GM19043 (cell line): Measurements from ENCODE around the gene KCTD18.

Source experiments
- ATAC-seq: cut with Tn5 transposase; IDR thresholded peaks from one replicate; pipeline ENCODE4 v1.9.1; 2021; ENCODE audit warnings: low read depth; ENCODE audit not compliant: unreplicated experiment

KCTD18 gene

GRCh38 chr2:200488169-200488568 lies 21.7 kb downstream of the KCTD18 start:
- no peak for ATAC-seq

GRCh38 chr2:200486529-200486928 lies 23.3 kb downstream of the KCTD18 start:
- no peak for ATAC-seq

- ATAC-seq = no peak
Observed at GRCh38 chr2:200484934-200485333, 24.9 kb downstream of the KCTD18 start.

GRCh38 chr2:200483729-200484198 lies 26.1 kb downstream of the KCTD18 start:
- ATAC-seq = peak; percentile 46

GRCh38 chr2:200482194-200482593 lies 27.7 kb downstream of the KCTD18 start:
- peak; percentile 65 for ATAC-seq

- ATAC-seq = no peak
Observed at GRCh38 chr2:200479692-200480265, 30.1 kb downstream of the KCTD18 start.

GRCh38 chr2:200477667-200478131 lies 32.2 kb downstream of the KCTD18 start:
- no peak for ATAC-seq

- ATAC-seq = no peak
Observed at GRCh38 chr2:200476836-200477235, 33.0 kb downstream of the KCTD18 start.

GRCh38 chr2:200475795-200476194 lies 34.1 kb downstream of the KCTD18 start:
- no peak for ATAC-seq

GRCh38 chr2:200472853-200473464 lies 36.9 kb downstream of the KCTD18 start:
- no peak for ATAC-seq

GRCh38 chr2:200471928-200472645 lies 37.8 kb downstream of the KCTD18 start:
- ATAC-seq = peak; percentile 11

GRCh38 chr2:200471324-200471848 lies 38.5 kb downstream of the KCTD18 start:
- peak; percentile 67 for ATAC-seq

GRCh38 chr2:200470230-200470629 lies 39.6 kb downstream of the KCTD18 start:
- no peak for ATAC-seq

GRCh38 chr2:200469708-200470211 lies 40.1 kb downstream of the KCTD18 start:
- no peak for ATAC-seq

- ATAC-seq = no peak
Observed at GRCh38 chr2:200467806-200468681, 41.8 kb downstream of the KCTD18 start.

- ATAC-seq = peak; percentile 33
Observed at GRCh38 chr2:200466425-200467418, 43.1 kb downstream of the KCTD18 start.

GRCh38 chr2:200463452-200463851 lies 46.4 kb downstream of the KCTD18 start:
- ATAC-seq = no peak

GRCh38 chr2:200461846-200462710 lies 47.8 kb downstream of the KCTD18 start:
- no peak for ATAC-seq
